ENCODE measurements around the gene ZIM2. TPM values are rescaled to one million over a fixed set of nuclear protein-coding genes. Genes with fewer than 3 reads are reported as not detected.
A peak's percentile ranks its signal among the peaks of the same experiment; 100 is the strongest.

Gene ZIM2
- total RNA-seq, 1 experiment from 2014 or later, result not detected

- no peaks in the 10 kb centered on the region for H3K27me3 Mint-ChIP-seq (ENCODE audit: insufficient read depth, unreplicated experiment)
- no peak for TF ChIP-seq CTCF (IDR thresholded peaks at IDR 0.05; ENCODE audit: unreplicated experiment)
- H3K4me3 Mint-ChIP-seq (ENCODE audit: unreplicated experiment), result no peak overlapping the region
- BruUV-seq (replicated peaks), result no TSS peak
- H3K9me3 Mint-ChIP-seq (ENCODE audit: unreplicated experiment), result peaks cover 48% of the 10 kb centered on the region
- CTCF ChIA-PET, result no interaction called here
- DNase-seq (ENCODE audit: unreplicated experiment), result no peak
- H3K27ac Mint-ChIP-seq (ENCODE audit: low read depth, unreplicated experiment), result no peak overlapping the region
- H3K4me1 Mint-ChIP-seq (ENCODE audit: insufficient read depth, unreplicated experiment), result no peaks in the 10 kb centered on the region
- no peaks in the 10 kb centered on the region for H3K36me3 Mint-ChIP-seq (ENCODE audit: insufficient read depth, unreplicated experiment)
- intact Hi-C loops (cut with micrococcal nuclease), result no loop called here
- POLR2A ChIA-PET, result no interaction called here
Measured at GRCh38 chr19:56759531-56759930, 81.0 kb downstream of the ZIM2 start.

- ChIA-PET POLR2A (no interaction called here), CTCF (no interaction called here)
- H3K27ac Mint-ChIP-seq (ENCODE audit: low read depth, unreplicated experiment), result no peak overlapping the region
- H3K9me3 Mint-ChIP-seq (ENCODE audit: unreplicated experiment), result peaks cover 35% of the 10 kb centered on the region
- no peaks in the 10 kb centered on the region for H3K27me3 Mint-ChIP-seq (ENCODE audit: insufficient read depth, unreplicated experiment)
- intact Hi-C loops (cut with micrococcal nuclease), result no loop called here
- no peak for DNase-seq (ENCODE audit: unreplicated experiment)
- H3K4me1 Mint-ChIP-seq (ENCODE audit: insufficient read depth, unreplicated experiment), result no peaks in the 10 kb centered on the region
- H3K36me3 Mint-ChIP-seq (ENCODE audit: insufficient read depth, unreplicated experiment), result no peaks in the 10 kb centered on the region
- no peak for TF ChIP-seq CTCF (IDR thresholded peaks at IDR 0.05; ENCODE audit: unreplicated experiment)
- no peak overlapping the region for H3K4me3 Mint-ChIP-seq (ENCODE audit: unreplicated experiment)
- no TSS peak for BruUV-seq (replicated peaks)
Measured at GRCh38 chr19:56751078-56751489, 89.4 kb downstream of the ZIM2 start.

DNA sequence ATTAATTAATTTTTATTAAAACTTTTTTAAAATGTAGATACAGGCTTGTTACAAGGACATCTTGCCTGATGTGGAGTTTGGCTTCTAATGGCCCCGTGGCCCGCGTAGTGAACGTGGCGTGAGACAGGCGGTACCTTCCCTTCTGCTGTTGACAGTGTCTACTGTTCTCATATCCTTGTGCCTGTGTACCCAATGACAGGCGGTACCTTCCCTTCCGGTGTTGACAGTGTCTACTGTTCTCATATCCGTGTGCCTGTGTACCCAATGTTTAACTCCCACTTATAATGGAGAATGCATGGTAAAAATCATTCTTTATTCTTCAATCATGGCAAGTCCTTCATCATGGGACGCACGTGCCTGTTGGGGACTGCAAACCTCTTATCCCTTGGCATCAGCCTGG lies 89.9 kb downstream of the ZIM2 start:
- ChIA-PET CTCF (no interaction called here), POLR2A (no interaction called here)
- TF ChIP-seq CTCF (IDR thresholded peaks at IDR 0.05; ENCODE audit: unreplicated experiment), result no peak
- no peak for DNase-seq (ENCODE audit: unreplicated experiment)
- intact Hi-C loops (cut with micrococcal nuclease), result no loop called here
- H3K4me1 Mint-ChIP-seq (ENCODE audit: insufficient read depth, unreplicated experiment), result no peaks in the 10 kb centered on the region
- H3K9me3 Mint-ChIP-seq (ENCODE audit: unreplicated experiment), result peaks cover 35% of the 10 kb centered on the region
- no peak overlapping the region for H3K4me3 Mint-ChIP-seq (ENCODE audit: unreplicated experiment)
- BruUV-seq (replicated peaks), result no TSS peak
- H3K27me3 Mint-ChIP-seq (ENCODE audit: insufficient read depth, unreplicated experiment), result no peaks in the 10 kb centered on the region
- H3K27ac Mint-ChIP-seq (ENCODE audit: low read depth, unreplicated experiment), result no peak overlapping the region
- H3K36me3 Mint-ChIP-seq (ENCODE audit: insufficient read depth, unreplicated experiment), result no peaks in the 10 kb centered on the region

GRCh38 chr19:56748378-56748777 lies 92.1 kb downstream of the ZIM2 start:
- no peak for TF ChIP-seq CTCF (IDR thresholded peaks at IDR 0.05; ENCODE audit: unreplicated experiment)
- intact Hi-C loops (cut with micrococcal nuclease), result no loop called here
- no peaks in the 10 kb centered on the region for H3K36me3 Mint-ChIP-seq (ENCODE audit: insufficient read depth, unreplicated experiment)
- no peak overlapping the region for H3K4me3 Mint-ChIP-seq (ENCODE audit: unreplicated experiment)
- DNase-seq (ENCODE audit: unreplicated experiment), result peak; percentile 3
- ChIA-PET CTCF (no interaction called here), POLR2A (no interaction called here)
- no peak overlapping the region for H3K27ac Mint-ChIP-seq (ENCODE audit: low read depth, unreplicated experiment)
- H3K27me3 Mint-ChIP-seq (ENCODE audit: insufficient read depth, unreplicated experiment), result no peaks in the 10 kb centered on the region
- H3K9me3 Mint-ChIP-seq (ENCODE audit: unreplicated experiment), result peaks cover 37% of the 10 kb centered on the region
- H3K4me1 Mint-ChIP-seq (ENCODE audit: insufficient read depth, unreplicated experiment), result no peaks in the 10 kb centered on the region
- no TSS peak for BruUV-seq (replicated peaks)
